ENCODE measurements around the gene TMEM260. TPM values are rescaled to one million over a fixed set of nuclear protein-coding genes. Genes with fewer than 3 reads are reported as not detected.
A peak's percentile ranks its signal among the peaks of the same experiment; 100 is the strongest.
"Not testable (repeated sequence)": the region's sequence is repeated elsewhere in the genome, so short reads cannot be mapped to it uniquely, and the experiment has no call there.

TMEM260 gene
- total and polyA plus RNA-seq, 2 donors: 16.3 to 31.6 TPM

DNA sequence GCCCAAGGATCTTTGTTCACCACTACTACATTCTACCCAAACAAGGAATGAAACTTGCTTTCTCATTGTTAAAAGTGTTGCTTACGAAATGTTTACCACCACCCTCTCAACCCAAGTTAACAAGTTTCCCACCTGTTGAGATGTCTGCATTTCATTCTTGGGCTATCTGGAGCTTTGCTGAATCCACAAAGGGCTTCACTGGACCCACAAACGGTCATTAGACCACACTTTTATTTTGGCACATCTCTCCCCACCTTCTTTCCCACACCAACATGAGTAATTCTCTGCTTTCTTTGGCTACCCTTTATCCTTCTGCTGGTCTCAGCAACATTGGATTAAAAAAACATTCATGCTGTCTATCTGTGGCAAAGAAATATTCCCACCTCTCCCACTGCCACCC lies 78.0 kb downstream of the TMEM260 start:
- Histone ChIP-seq H3K4me3 (ENCODE audit: low read length in 2 of 2) (no peak overlapping the region), H3K27me3 (ENCODE audit: control insufficient read depth in 2 of 2, insufficient read depth in 1 of 2, low read length in 1 of 2) (no peaks in the 10 kb centered on the region), H3K27ac (ENCODE audit: low read depth in 1 of 2, low read length in 1 of 2) (no peak overlapping the region), H3K4me1 (ENCODE audit: control insufficient read depth in 2 of 2, insufficient read depth in 2 of 2, low read length in 2 of 2) (no peaks in the 10 kb centered on the region), H3K36me3 (ENCODE audit: control insufficient read depth in 2 of 2, insufficient read depth in 2 of 2, low read length in 1 of 2) (no peaks in the 10 kb centered on the region), H3K9me3 (ENCODE audit: control insufficient read depth in 2 of 2, insufficient read depth in 1 of 2, low read length in 1 of 2) (no peaks in the 10 kb centered on the region)
- no peak for DNase-seq (ENCODE audit: low read depth in 6 of 9, low spot score in 9 of 9)
- WGBS: 88% methylated on average over 2 of the region's 2 CpGs

DNA sequence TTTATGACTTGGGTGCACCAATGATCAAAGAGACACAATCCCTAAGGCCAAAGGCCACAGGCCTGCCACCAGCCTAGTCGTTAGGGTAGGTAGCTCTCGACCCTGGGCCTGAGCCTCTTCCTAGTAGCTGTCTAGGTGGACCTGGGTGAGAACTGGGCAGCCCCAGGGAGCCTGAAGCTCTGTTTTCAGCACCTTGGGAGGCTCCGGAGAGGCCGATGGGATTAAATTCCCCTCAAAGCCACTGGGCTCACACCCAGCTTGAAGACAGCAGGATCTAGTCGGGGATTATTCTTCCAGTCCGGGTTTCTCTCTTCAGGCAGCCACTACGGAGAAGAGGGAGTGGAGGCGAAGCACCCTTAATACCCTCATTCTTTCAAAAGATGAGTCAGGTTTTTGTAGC lies 79.8 kb downstream of the TMEM260 start:
- H3K4me3 ChIP-seq (ENCODE audit: low read length in 2 of 2): no peak overlapping the region
- no peak overlapping the region for H3K27ac ChIP-seq (ENCODE audit: low read depth in 1 of 2, low read length in 1 of 2)
- no peaks in the 10 kb centered on the region for H3K27me3 ChIP-seq (ENCODE audit: control insufficient read depth in 2 of 2, insufficient read depth in 1 of 2, low read length in 1 of 2)
- no peak for DNase-seq (ENCODE audit: low read depth in 6 of 9, low spot score in 9 of 9)
- H3K9me3 ChIP-seq (ENCODE audit: control insufficient read depth in 2 of 2, insufficient read depth in 1 of 2, low read length in 1 of 2): no peaks in the 10 kb centered on the region
- no peaks in the 10 kb centered on the region for H3K36me3 ChIP-seq (ENCODE audit: control insufficient read depth in 2 of 2, insufficient read depth in 2 of 2, low read length in 1 of 2)
- H3K4me1 ChIP-seq (ENCODE audit: control insufficient read depth in 2 of 2, insufficient read depth in 2 of 2, low read length in 2 of 2): no peaks in the 10 kb centered on the region
- WGBS: 67% methylated on average over 8 of the region's 8 CpGs

GRCh38 chr14:56659964-56660551 lies 80.5 kb downstream of the TMEM260 start:
- H3K27me3 ChIP-seq (ENCODE audit: control insufficient read depth in 2 of 2, insufficient read depth in 1 of 2, low read length in 1 of 2): no peaks in the 10 kb centered on the region
- WGBS: 56% methylated on average over 7 of the region's 7 CpGs
- no peaks in the 10 kb centered on the region for H3K4me1 ChIP-seq (ENCODE audit: control insufficient read depth in 2 of 2, insufficient read depth in 2 of 2, low read length in 2 of 2)
- H3K27ac ChIP-seq (ENCODE audit: low read depth in 1 of 2, low read length in 1 of 2): no peak overlapping the region
- peak in 4 of 9 donors; percentile 1 to 28 (median 12) for DNase-seq (ENCODE audit: low read depth in 6 of 9, low spot score in 9 of 9)
- H3K9me3 ChIP-seq (ENCODE audit: control insufficient read depth in 2 of 2, insufficient read depth in 1 of 2, low read length in 1 of 2): no peaks in the 10 kb centered on the region
- no peak overlapping the region for H3K4me3 ChIP-seq (ENCODE audit: low read length in 2 of 2)
- no peaks in the 10 kb centered on the region for H3K36me3 ChIP-seq (ENCODE audit: control insufficient read depth in 2 of 2, insufficient read depth in 2 of 2, low read length in 1 of 2)

GRCh38 chr14:56660677-56661389 lies 81.2 kb downstream of the TMEM260 start:
- Histone ChIP-seq H3K9me3 (ENCODE audit: control insufficient read depth in 2 of 2, insufficient read depth in 1 of 2, low read length in 1 of 2) (no peaks in the 10 kb centered on the region), H3K4me3 (ENCODE audit: low read length in 2 of 2) (no peak overlapping the region), H3K4me1 (ENCODE audit: control insufficient read depth in 2 of 2, insufficient read depth in 2 of 2, low read length in 2 of 2) (no peaks in the 10 kb centered on the region), H3K27ac (ENCODE audit: low read depth in 1 of 2, low read length in 1 of 2) (no peak overlapping the region), H3K27me3 (ENCODE audit: control insufficient read depth in 2 of 2, insufficient read depth in 1 of 2, low read length in 1 of 2) (no peaks in the 10 kb centered on the region), H3K36me3 (ENCODE audit: control insufficient read depth in 2 of 2, insufficient read depth in 2 of 2, low read length in 1 of 2) (no peaks in the 10 kb centered on the region)
- WGBS: 72% methylated on average over 6 of the region's 6 CpGs
- no peak for DNase-seq (ENCODE audit: low read depth in 6 of 9, low spot score in 9 of 9)

GRCh38 chr14:56661478-56661877 lies 81.9 kb downstream of the TMEM260 start:
- DNase-seq (ENCODE audit: low read depth in 6 of 9, low spot score in 9 of 9): no peak
- Histone ChIP-seq H3K36me3 (ENCODE audit: control insufficient read depth in 2 of 2, insufficient read depth in 2 of 2, low read length in 1 of 2) (no peaks in the 10 kb centered on the region), H3K9me3 (ENCODE audit: control insufficient read depth in 2 of 2, insufficient read depth in 1 of 2, low read length in 1 of 2) (no peaks in the 10 kb centered on the region), H3K4me1 (ENCODE audit: control insufficient read depth in 2 of 2, insufficient read depth in 2 of 2, low read length in 2 of 2) (no peaks in the 10 kb centered on the region), H3K4me3 (ENCODE audit: low read length in 2 of 2) (no peak overlapping the region), H3K27me3 (ENCODE audit: control insufficient read depth in 2 of 2, insufficient read depth in 1 of 2, low read length in 1 of 2) (no peaks in the 10 kb centered on the region), H3K27ac (ENCODE audit: low read depth in 1 of 2, low read length in 1 of 2) (no peak overlapping the region)
- WGBS: 95% methylated on average over 1 of the region's 1 CpG

- no peaks in the 10 kb centered on the region for H3K9me3 ChIP-seq (ENCODE audit: control insufficient read depth in 2 of 2, insufficient read depth in 1 of 2, low read length in 1 of 2)
- no peaks in the 10 kb centered on the region for H3K4me1 ChIP-seq (ENCODE audit: control insufficient read depth in 2 of 2, insufficient read depth in 2 of 2, low read length in 2 of 2)
- H3K27me3 ChIP-seq (ENCODE audit: control insufficient read depth in 2 of 2, insufficient read depth in 1 of 2, low read length in 1 of 2): no peaks in the 10 kb centered on the region
- no peak overlapping the region for H3K27ac ChIP-seq (ENCODE audit: low read depth in 1 of 2, low read length in 1 of 2)
- WGBS: 91% methylated on average over 12 of the region's 12 CpGs
- no peaks in the 10 kb centered on the region for H3K36me3 ChIP-seq (ENCODE audit: control insufficient read depth in 2 of 2, insufficient read depth in 2 of 2, low read length in 1 of 2)
- H3K4me3 ChIP-seq (ENCODE audit: low read length in 2 of 2): no peak overlapping the region
- no peak for DNase-seq (ENCODE audit: low read depth in 6 of 9, low spot score in 9 of 9)
Measured at GRCh38 chr14:56664811-56665421, 85.3 kb downstream of the TMEM260 start.

DNA sequence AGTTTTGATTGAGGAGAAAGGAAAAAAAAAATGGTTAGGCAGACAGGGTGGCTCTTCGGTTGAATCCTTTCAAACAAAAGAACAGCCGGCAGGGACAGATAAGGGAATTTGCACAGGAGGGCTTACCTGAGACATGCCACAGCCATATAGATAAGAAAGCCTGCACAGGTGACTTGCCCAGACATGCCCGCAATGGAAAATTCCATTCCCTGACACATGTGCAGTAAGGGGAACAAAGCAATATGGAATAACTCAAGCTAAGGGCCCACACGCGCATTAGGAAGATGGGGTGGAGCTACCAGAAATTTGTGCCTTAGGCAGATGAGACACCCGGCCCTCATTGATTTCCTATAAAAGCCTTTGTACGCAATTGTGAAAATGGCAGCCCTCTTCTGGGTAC lies 86.7 kb downstream of the TMEM260 start:
- Histone ChIP-seq H3K27ac (ENCODE audit: low read depth in 1 of 2, low read length in 1 of 2) (no peak overlapping the region), H3K9me3 (ENCODE audit: control insufficient read depth in 2 of 2, insufficient read depth in 1 of 2, low read length in 1 of 2) (no peaks in the 10 kb centered on the region), H3K4me3 (ENCODE audit: low read length in 2 of 2) (no peak overlapping the region), H3K36me3 (ENCODE audit: control insufficient read depth in 2 of 2, insufficient read depth in 2 of 2, low read length in 1 of 2) (no peaks in the 10 kb centered on the region), H3K4me1 (ENCODE audit: control insufficient read depth in 2 of 2, insufficient read depth in 2 of 2, low read length in 2 of 2) (no peaks in the 10 kb centered on the region), H3K27me3 (ENCODE audit: control insufficient read depth in 2 of 2, insufficient read depth in 1 of 2, low read length in 1 of 2) (no peaks in the 10 kb centered on the region)
- DNase-seq (ENCODE audit: low read depth in 6 of 9, low spot score in 9 of 9): no peak
- 97% methylated on average over 7 of the region's 7 CpGs for WGBS

DNA sequence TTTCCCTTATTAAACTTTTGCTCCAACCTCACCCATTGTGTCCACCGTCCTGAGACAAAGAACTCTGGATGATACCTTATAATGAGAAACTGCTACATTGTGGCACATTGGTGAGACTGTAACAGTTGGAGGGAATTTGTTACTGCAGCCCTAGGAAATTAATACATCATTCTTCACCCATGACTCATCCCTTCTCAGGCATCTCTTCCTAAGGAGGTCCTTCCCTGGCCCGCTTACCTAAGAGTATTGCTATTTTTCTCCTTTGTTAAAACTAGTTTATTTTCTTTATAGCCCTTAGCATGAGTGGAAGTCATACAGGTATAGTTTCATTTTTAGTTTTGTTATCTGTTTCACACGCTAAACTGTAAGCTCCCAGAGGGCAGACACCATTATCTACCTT lies 87.1 kb downstream of the TMEM260 start:
- H3K36me3 ChIP-seq (ENCODE audit: control insufficient read depth in 2 of 2, insufficient read depth in 2 of 2, low read length in 1 of 2): no peaks in the 10 kb centered on the region
- no peak for DNase-seq (ENCODE audit: low read depth in 6 of 9, low spot score in 9 of 9)
- no peaks in the 10 kb centered on the region for H3K9me3 ChIP-seq (ENCODE audit: control insufficient read depth in 2 of 2, insufficient read depth in 1 of 2, low read length in 1 of 2)
- WGBS: 96% methylated on average over 3 of the region's 3 CpGs
- no peaks in the 10 kb centered on the region for H3K27me3 ChIP-seq (ENCODE audit: control insufficient read depth in 2 of 2, insufficient read depth in 1 of 2, low read length in 1 of 2)
- H3K4me1 ChIP-seq (ENCODE audit: control insufficient read depth in 2 of 2, insufficient read depth in 2 of 2, low read length in 2 of 2): no peaks in the 10 kb centered on the region
- no peak overlapping the region for H3K27ac ChIP-seq (ENCODE audit: low read depth in 1 of 2, low read length in 1 of 2)
- no peak overlapping the region for H3K4me3 ChIP-seq (ENCODE audit: low read length in 2 of 2)

DNA sequence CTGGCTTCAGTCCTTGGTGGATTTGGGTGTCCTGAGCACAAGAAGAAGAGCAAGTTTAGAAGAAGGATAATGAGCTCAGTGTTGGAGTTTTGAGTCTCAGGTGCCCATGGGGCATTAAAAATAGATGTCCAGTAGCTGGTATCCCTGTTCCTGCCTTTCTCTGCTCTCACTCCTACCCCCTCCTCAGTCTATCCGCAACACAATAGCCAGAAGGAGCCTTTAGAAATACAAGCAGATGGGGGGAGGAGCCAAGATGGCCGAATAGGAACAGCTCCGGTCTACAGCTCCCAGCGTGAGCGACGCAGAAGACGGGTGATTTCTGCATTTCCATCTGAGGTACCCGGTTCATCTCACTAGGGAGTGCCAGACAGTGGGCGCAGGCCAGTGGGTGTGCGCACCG lies 87.7 kb downstream of the TMEM260 start:
- not testable (repeated sequence) for H3K9me3 ChIP-seq (ENCODE audit: control insufficient read depth in 2 of 2, insufficient read depth in 1 of 2, low read length in 1 of 2); H3K4me1 ChIP-seq (ENCODE audit: control insufficient read depth in 2 of 2, insufficient read depth in 2 of 2, low read length in 2 of 2); H3K27me3 ChIP-seq (ENCODE audit: control insufficient read depth in 2 of 2, insufficient read depth in 1 of 2, low read length in 1 of 2); H3K27ac ChIP-seq (ENCODE audit: low read depth in 1 of 2, low read length in 1 of 2); DNase-seq (ENCODE audit: low read depth in 6 of 9, low spot score in 9 of 9); H3K4me3 ChIP-seq (ENCODE audit: low read length in 2 of 2); H3K36me3 ChIP-seq (ENCODE audit: control insufficient read depth in 2 of 2, insufficient read depth in 2 of 2, low read length in 1 of 2)
- over 99% methylated on average over 11 of the region's 11 CpGs for WGBS

All from thymus (tissue), 11 donors.